ENCODE measurements around the gene CHML.

CHML gene

DNA sequence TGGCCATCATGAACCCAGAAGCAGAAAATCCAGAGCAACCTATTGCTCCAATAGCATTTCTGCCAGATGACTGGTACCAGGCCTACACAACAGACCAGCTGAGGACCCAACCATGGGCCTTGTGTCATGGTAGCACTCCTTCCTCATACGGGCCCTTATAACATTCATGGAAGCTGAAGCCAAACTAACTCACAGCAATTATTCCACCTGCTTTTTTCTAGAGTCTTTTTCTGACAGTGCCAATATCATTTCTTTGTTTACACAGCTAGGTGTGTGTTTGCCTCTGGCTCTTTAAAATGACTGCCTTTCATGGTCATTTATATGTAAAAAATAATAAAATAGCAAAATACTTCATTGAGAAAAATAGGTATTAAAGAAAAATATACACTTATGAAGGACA lies 8.0 kb upstream of the CHML start:
- Histone ChIP-seq H3K9me3 (ENCODE audit: control insufficient read depth, low read length) (no peaks in the 10 kb centered on the region), H3K36me3 (ENCODE audit: control insufficient read depth, insufficient read depth, low read length) (no peaks in the 10 kb centered on the region), H3K4me3 (ENCODE audit: insufficient read depth, low read depth, low read length) (no peak overlapping the region), H3K27ac (ENCODE audit: insufficient read depth, low read depth, low read length, poor library complexity, severe bottlenecking) (no peak overlapping the region), H3K27me3 (ENCODE audit: control insufficient read depth, insufficient read depth, low read length, poor library complexity, severe bottlenecking) (no peaks in the 10 kb centered on the region), H3K4me1 (ENCODE audit: control insufficient read depth, insufficient read depth, low read length) (no peaks in the 10 kb centered on the region)
- WGBS, 2 experiments: 85 to 93% methylated on average over 1 of the region's 1 CpG

- H3K27ac ChIP-seq (ENCODE audit: insufficient read depth, low read depth, low read length, poor library complexity, severe bottlenecking): no peak overlapping the region
- no peaks in the 10 kb centered on the region for H3K9me3 ChIP-seq (ENCODE audit: control insufficient read depth, low read length)
- H3K4me3 ChIP-seq (ENCODE audit: insufficient read depth, low read depth, low read length): no peak overlapping the region
- H3K27me3 ChIP-seq (ENCODE audit: control insufficient read depth, insufficient read depth, low read length, poor library complexity, severe bottlenecking): no peaks in the 10 kb centered on the region
- no peaks in the 10 kb centered on the region for H3K4me1 ChIP-seq (ENCODE audit: control insufficient read depth, insufficient read depth, low read length)
- 94 to 96% methylated on average over 1 of the region's 1 CpG for WGBS, 2 experiments
- no peaks in the 10 kb centered on the region for H3K36me3 ChIP-seq (ENCODE audit: control insufficient read depth, insufficient read depth, low read length)
Observed at GRCh38 chr1:241647658-241648057, 7.5 kb upstream of the CHML start.

DNA sequence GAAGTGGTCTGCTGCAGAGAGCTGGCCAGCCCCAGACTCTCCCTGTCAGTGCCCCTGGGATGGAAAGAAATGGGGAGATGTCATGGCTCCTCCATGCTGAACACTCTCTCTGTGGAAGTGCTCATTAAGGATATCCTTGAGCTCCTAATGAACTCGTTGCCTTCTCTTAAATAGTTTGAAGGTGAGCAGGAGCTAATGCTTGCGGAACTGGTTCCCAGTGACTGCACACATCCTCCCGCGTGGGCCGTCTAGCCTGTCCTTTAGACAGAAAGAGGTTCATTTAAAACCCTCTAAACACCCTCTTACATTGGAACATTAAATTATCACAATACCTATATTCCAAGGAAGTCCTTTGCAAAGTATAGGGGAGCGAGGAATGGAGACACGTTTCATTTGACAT lies 6.0 kb upstream of the CHML start:
- H3K36me3 ChIP-seq (ENCODE audit: control insufficient read depth, insufficient read depth, low read length): no peaks in the 10 kb centered on the region
- no peak overlapping the region for H3K27ac ChIP-seq (ENCODE audit: insufficient read depth, low read depth, low read length, poor library complexity, severe bottlenecking)
- H3K27me3 ChIP-seq (ENCODE audit: control insufficient read depth, insufficient read depth, low read length, poor library complexity, severe bottlenecking): no peaks in the 10 kb centered on the region
- H3K4me1 ChIP-seq (ENCODE audit: control insufficient read depth, insufficient read depth, low read length): no peaks in the 10 kb centered on the region
- WGBS, 2 experiments: 84 to 85% methylated on average over 7 of the region's 7 CpGs
- no peak overlapping the region for H3K4me3 ChIP-seq (ENCODE audit: insufficient read depth, low read depth, low read length)
- no peaks in the 10 kb centered on the region for H3K9me3 ChIP-seq (ENCODE audit: control insufficient read depth, low read length)

DNA sequence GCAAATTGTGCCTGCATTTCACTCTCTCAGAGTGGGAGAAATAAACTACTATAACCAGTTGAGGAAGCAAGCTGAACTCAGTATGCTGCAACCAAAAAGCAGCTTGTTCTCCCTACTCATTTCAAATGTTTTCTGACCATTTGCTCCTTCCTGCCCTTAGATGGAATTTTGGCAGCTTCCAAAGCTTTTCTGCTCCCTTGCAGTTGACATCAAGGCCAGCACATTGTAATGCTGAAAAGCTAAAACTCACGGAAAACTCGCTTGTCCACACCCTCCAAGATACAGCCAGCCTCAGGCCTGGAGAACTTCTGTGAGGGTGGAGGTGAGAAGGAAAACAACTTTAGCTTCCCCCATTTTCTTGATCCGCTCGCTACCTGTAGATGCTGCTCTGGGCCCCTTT lies 5.0 kb upstream of the CHML start:
- Histone ChIP-seq H3K27me3 (ENCODE audit: control insufficient read depth, insufficient read depth, low read length, poor library complexity, severe bottlenecking) (no peaks in the 10 kb centered on the region), H3K4me1 (ENCODE audit: control insufficient read depth, insufficient read depth, low read length) (no peaks in the 10 kb centered on the region)
- 85% methylated on average over 4 of the region's 4 CpGs for WGBS, 2 experiments

DNA sequence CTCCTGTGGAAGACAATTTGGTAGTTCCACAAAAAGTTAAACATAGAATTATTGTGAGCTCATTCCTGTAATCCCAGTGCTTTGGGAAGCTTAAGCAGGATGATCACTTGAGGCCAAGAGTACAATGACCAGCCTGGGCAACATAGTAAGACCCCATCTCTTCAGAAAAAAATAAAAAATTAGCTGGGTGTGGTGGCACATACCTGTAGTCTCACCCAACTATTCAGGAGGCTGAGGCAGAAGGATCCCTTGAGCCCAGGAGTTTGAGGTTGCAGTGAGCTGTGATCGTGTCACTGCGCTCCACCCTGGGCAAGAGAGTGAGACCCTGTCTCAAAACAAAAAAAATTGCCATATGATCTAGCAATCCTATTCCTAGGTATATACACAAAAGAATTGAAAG lies 4.1 kb upstream of the CHML start:
- Histone ChIP-seq H3K4me3 (ENCODE audit: insufficient read depth, low read depth, low read length) (no peak overlapping the region), H3K4me1 (ENCODE audit: control insufficient read depth, insufficient read depth, low read length) (no peaks in the 10 kb centered on the region), H3K27ac (ENCODE audit: insufficient read depth, low read depth, low read length, poor library complexity, severe bottlenecking) (no peak overlapping the region), H3K9me3 (ENCODE audit: control insufficient read depth, low read length) (no peaks in the 10 kb centered on the region), H3K36me3 (ENCODE audit: control insufficient read depth, insufficient read depth, low read length) (no peaks in the 10 kb centered on the region), H3K27me3 (ENCODE audit: control insufficient read depth, insufficient read depth, low read length, poor library complexity, severe bottlenecking) (no peaks in the 10 kb centered on the region)
- WGBS, 2 experiments: 91 to 93% methylated on average over 2 of the region's 2 CpGs

More for the DNA sequence above, 5.0 kb upstream of the CHML start:
- H3K4me3 ChIP-seq (ENCODE audit: insufficient read depth, low read depth, low read length): no peak overlapping the region
- H3K9me3 ChIP-seq (ENCODE audit: control insufficient read depth, low read length): no peaks in the 10 kb centered on the region
- H3K27ac ChIP-seq (ENCODE audit: insufficient read depth, low read depth, low read length, poor library complexity, severe bottlenecking): no peak overlapping the region
- H3K36me3 ChIP-seq (ENCODE audit: control insufficient read depth, insufficient read depth, low read length): no peaks in the 10 kb centered on the region

DNA sequence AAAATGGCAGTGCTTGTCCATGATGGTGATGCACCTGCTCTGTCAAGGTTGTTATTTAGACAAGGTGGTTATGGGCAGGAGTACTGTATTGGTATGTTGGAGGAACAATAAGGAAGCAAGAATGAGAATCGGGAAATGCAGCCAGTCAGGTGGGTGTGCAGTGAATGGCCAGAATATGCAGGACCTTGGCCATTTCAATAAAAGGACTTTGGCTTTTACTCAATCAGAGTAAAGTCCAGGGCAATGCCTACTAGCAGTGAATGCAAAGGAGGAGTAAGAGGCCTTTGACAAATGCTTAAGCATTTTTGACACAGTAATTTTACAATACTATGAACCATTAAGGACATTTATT lies 2.4 kb upstream of the CHML start:
- no peak overlapping the region for H3K27ac ChIP-seq (ENCODE audit: insufficient read depth, low read depth, low read length, poor library complexity, severe bottlenecking)
- 94% methylated on average over 1 of the region's 1 CpG for WGBS, 2 experiments

DNA sequence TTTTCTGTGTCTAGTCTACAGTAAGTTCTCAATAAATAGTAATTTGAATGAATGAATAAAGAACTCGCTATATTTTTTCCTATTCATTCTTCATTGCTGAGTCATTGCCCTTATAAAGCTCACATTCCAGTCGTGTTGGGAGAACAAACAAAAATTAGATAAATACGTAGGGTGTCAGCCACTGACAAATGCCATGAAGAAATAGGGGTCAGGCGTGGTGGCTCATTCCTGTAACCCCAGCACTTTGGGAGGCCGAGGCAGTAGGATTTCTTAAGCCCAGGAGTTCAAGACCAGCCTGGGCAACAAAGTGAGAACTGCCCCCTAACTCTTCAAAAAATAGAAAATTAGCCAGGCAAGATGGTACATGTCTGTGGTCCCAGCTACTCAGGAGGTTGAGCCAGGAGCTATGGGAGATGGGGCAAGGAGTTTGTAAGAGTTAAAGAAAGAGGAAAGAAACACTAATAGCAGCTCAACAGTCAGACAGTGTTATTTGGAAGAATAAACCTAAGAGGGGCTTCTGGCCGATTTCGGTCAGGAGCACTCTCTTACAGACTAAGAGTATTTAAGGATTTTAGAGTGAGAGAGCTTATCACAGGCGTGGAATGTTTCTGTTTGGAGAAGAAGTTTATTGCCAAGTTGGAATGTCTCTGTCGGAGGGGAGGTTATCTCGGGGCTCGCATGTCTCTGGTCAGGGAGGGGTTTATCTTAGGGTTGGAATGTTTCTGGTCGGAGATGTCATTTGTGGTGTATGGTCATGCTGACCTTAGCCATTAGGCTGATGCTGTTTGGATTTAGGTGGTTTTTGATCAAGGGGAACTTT lies 1.8 kb upstream of the CHML start:
- 92 to 93% methylated on average over 12 of the region's 12 CpGs for WGBS, 2 experiments
- Histone ChIP-seq H3K36me3 (ENCODE audit: control insufficient read depth, insufficient read depth, low read length) (no peaks in the 10 kb centered on the region), H3K9me3 (ENCODE audit: control insufficient read depth, low read length) (no peaks in the 10 kb centered on the region), H3K4me1 (ENCODE audit: control insufficient read depth, insufficient read depth, low read length) (peaks cover 12% of the 10 kb centered on the region), H3K4me3 (ENCODE audit: insufficient read depth, low read depth, low read length) (no peak overlapping the region), H3K27ac (ENCODE audit: insufficient read depth, low read depth, low read length, poor library complexity, severe bottlenecking) (no peak overlapping the region), H3K27me3 (ENCODE audit: control insufficient read depth, insufficient read depth, low read length, poor library complexity, severe bottlenecking) (no peaks in the 10 kb centered on the region)

More for the DNA sequence above, 2.4 kb upstream of the CHML start:
- Histone ChIP-seq H3K4me3 (ENCODE audit: insufficient read depth, low read depth, low read length) (no peak overlapping the region), H3K9me3 (ENCODE audit: control insufficient read depth, low read length) (no peaks in the 10 kb centered on the region), H3K4me1 (ENCODE audit: control insufficient read depth, insufficient read depth, low read length) (peaks cover 7% of the 10 kb centered on the region), H3K27me3 (ENCODE audit: control insufficient read depth, insufficient read depth, low read length, poor library complexity, severe bottlenecking) (no peaks in the 10 kb centered on the region), H3K36me3 (ENCODE audit: control insufficient read depth, insufficient read depth, low read length) (no peaks in the 10 kb centered on the region)

DNA sequence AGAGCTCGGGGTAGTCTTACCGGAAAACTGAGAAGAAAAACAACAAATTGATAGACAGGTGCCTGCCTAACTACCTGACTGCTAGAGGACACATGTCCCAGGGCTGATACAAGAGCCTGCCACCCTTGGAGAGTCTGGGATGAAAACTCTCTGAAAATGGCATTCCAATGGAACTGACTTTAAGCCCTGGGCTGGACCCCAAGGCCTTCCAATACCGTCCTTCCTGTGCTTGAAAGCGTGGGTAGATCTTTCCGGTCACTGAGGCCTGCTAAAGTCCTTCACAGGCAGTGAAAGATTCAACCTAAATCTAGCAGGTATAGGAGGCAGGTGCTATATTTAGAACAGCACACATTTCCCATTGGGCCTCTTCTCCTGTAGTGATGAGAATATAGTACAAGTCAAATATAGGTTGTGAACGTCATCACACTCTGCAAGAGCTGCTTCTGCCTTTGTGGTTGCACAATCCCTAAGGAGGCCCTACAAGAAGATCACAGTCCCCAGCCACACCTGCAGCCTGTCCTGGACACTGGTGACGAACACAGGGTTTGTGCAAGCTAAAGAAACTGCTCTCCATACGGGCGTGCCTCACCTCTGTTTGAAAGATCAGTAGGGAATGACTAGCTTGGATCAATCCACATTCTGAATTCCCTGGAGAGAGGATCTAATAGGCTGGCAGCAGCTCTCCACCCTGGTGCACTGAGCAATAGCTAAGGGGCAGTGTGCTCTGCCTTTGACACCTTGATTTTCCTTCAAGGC lies 876 bp upstream of the CHML start:
- H3K36me3 ChIP-seq (ENCODE audit: control insufficient read depth, insufficient read depth, low read length): no peaks in the 10 kb centered on the region
- no peak overlapping the region for H3K4me3 ChIP-seq (ENCODE audit: insufficient read depth, low read depth, low read length)
- no peaks in the 10 kb centered on the region for H3K27me3 ChIP-seq (ENCODE audit: control insufficient read depth, insufficient read depth, low read length, poor library complexity, severe bottlenecking)
- 94 to 98% methylated on average over 9 of the region's 9 CpGs for WGBS, 2 experiments
- H3K27ac ChIP-seq (ENCODE audit: insufficient read depth, low read depth, low read length, poor library complexity, severe bottlenecking): no peak overlapping the region
- H3K9me3 ChIP-seq (ENCODE audit: control insufficient read depth, low read length): no peaks in the 10 kb centered on the region
- peaks cover 12% of the 10 kb centered on the region for H3K4me1 ChIP-seq (ENCODE audit: control insufficient read depth, insufficient read depth, low read length)

GRCh38 chr1:241639623-241640148 lies 483 bp downstream of the CHML start:
- Histone ChIP-seq H3K36me3 (ENCODE audit: control insufficient read depth, insufficient read depth, low read length) (peaks cover 8% of the 10 kb centered on the region), H3K4me3 (ENCODE audit: insufficient read depth, low read depth, low read length) (peak overlapping the region; percentile 95), H3K27ac (ENCODE audit: insufficient read depth, low read depth, low read length, poor library complexity, severe bottlenecking) (peak overlapping the region; percentile 89), H3K9me3 (ENCODE audit: control insufficient read depth, low read length) (no peaks in the 10 kb centered on the region), H3K27me3 (ENCODE audit: control insufficient read depth, insufficient read depth, low read length, poor library complexity, severe bottlenecking) (no peaks in the 10 kb centered on the region), H3K4me1 (ENCODE audit: control insufficient read depth, insufficient read depth, low read length) (peaks cover 12% of the 10 kb centered on the region)
- WGBS, 2 experiments: 0 to 1% methylated on average over 39 to 41 of the region's 42 CpGs

- Histone ChIP-seq H3K9me3 (ENCODE audit: control insufficient read depth, low read length) (no peaks in the 10 kb centered on the region), H3K27ac (ENCODE audit: insufficient read depth, low read depth, low read length, poor library complexity, severe bottlenecking) (peak overlapping the region; percentile 89), H3K27me3 (ENCODE audit: control insufficient read depth, insufficient read depth, low read length, poor library complexity, severe bottlenecking) (no peaks in the 10 kb centered on the region), H3K4me3 (ENCODE audit: insufficient read depth, low read depth, low read length) (peak overlapping the region; percentile 95), H3K36me3 (ENCODE audit: control insufficient read depth, insufficient read depth, low read length) (peaks cover 8% of the 10 kb centered on the region), H3K4me1 (ENCODE audit: control insufficient read depth, insufficient read depth, low read length) (peaks cover 12% of the 10 kb centered on the region)
- 5 to 8% methylated on average over 11 of the region's 11 CpGs for WGBS, 2 experiments
Observed at GRCh38 chr1:241638909-241639622, 1.1 kb downstream of the CHML start.

Data from ectodermal cell (in vitro differentiated cells).